ENCODE results near the gene PGA5.
"Not testable (repeated sequence)": the region's sequence is repeated elsewhere in the genome, so short reads cannot be mapped to it uniquely, and the experiment has no call there.

PGA5 gene

DNA sequence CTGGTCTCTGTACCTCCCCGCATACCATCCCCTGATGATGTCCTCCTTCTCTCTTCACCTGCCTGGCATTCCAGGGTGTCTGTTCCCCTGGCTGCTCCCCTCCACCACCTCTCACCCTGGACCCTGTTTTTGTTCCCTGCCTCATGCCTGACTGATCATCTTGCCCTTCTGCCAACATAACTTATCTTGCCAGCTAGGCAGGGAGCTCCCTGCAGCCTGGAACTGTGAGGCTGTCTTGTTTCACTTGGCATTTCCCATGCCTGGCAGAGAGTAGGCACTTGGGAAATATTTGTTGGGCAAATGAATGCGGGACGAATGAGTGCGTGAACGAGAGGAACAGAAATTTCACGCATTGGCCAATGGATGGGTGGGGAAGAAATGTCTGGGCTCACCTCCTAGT lies 11.5 kb upstream of the PGA5 start:
- not testable (repeated sequence) for DNase-seq

- not testable (repeated sequence) for DNase-seq
Observed at GRCh38 chr11:61231033-61231432, 9.9 kb upstream of the PGA5 start.

DNA sequence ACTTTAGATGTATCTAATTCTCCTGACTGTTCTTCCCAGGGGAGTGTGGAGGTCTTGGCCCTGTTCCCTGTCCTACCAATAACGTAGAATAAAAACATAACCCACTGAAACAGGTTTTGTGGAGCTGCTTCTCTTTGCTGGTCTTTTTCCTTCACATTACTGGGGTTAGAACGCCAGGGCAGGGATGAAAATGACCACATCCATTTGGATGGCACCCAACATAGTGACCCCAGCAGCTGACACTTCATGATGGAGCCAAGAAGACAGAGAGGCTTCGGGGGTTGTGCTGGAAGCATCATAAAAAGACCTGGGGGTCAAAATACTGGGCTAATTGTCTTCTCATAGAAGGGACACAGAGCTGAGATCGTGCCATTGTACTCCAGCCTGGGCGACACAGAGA lies 9.4 kb upstream of the PGA5 start:
- not testable (repeated sequence) for DNase-seq

- not testable (repeated sequence) for DNase-seq
Observed at GRCh38 chr11:61232548-61233145, 8.3 kb upstream of the PGA5 start.

GRCh38 chr11:61237130-61237529 lies 3.8 kb upstream of the PGA5 start:
- DNase-seq: not testable (repeated sequence)

DNA sequence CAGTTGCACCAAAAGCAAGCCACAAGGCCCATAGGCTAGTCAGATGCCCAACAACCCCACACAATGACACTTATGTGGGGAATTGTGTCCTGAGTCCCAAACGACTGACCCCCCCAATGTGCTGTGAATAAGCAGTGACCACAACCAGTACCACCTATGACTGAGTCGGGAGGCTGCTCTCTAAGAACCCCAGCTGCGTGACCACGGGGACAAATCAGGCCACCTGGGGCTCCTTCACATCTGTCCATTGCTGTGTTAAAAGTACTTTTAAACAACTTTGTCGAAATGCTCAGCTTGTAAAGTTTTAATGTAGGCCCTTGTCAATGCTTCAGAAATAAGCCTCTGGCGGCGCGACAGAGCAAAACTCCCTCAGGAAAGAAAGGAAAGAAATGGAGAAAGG lies 687 bp upstream of the PGA5 start:
- DNase-seq: not testable (repeated sequence)

DNA sequence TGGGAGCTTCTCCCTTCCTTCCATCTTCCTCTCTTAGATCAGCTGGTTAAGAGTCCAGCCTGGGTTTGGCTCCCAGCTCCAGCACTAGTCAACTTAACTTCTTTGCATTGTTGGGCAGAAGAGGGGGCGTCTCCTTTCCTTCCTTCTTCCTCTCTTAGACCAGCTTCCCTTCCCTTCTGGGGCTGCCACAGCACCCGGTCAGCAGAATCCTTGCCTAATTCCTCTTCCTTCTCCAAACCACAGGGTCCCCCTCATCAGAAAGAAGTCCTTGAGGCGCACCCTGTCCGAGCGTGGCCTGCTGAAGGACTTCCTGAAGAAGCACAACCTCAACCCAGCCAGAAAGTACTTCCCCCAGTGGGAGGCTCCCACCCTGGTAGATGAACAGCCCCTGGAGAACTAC lies 551 bp downstream of the PGA5 start:
- not testable (repeated sequence) for DNase-seq

GRCh38 chr11:61245284-61245964 lies 4.4 kb downstream of the PGA5 start:
- DNase-seq: not testable (repeated sequence)

- not testable (repeated sequence) for DNase-seq
Observed at GRCh38 chr11:61248071-61248470, 7.1 kb downstream of the PGA5 start.

DNA sequence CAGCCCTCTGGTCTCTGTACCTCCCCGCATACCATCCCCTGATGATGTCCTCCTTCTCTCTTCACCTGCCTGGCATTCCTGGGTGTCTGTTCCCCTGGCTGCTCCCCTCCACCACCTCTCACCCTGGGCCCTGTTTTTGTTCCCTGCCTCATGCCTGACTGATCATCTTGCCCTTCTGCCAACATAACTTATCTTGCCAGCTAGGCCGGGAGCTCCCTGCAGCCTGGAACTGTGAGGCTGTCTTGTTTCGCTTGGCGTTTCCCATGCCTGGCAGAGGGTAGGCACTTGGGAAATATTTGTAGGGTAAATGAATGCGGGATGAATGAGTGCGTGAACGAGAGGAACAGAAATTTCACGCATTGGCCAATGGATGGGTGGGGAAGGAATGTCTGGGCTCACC lies 8.2 kb downstream of the PGA5 start:
- not testable (repeated sequence) for DNase-seq

DNA sequence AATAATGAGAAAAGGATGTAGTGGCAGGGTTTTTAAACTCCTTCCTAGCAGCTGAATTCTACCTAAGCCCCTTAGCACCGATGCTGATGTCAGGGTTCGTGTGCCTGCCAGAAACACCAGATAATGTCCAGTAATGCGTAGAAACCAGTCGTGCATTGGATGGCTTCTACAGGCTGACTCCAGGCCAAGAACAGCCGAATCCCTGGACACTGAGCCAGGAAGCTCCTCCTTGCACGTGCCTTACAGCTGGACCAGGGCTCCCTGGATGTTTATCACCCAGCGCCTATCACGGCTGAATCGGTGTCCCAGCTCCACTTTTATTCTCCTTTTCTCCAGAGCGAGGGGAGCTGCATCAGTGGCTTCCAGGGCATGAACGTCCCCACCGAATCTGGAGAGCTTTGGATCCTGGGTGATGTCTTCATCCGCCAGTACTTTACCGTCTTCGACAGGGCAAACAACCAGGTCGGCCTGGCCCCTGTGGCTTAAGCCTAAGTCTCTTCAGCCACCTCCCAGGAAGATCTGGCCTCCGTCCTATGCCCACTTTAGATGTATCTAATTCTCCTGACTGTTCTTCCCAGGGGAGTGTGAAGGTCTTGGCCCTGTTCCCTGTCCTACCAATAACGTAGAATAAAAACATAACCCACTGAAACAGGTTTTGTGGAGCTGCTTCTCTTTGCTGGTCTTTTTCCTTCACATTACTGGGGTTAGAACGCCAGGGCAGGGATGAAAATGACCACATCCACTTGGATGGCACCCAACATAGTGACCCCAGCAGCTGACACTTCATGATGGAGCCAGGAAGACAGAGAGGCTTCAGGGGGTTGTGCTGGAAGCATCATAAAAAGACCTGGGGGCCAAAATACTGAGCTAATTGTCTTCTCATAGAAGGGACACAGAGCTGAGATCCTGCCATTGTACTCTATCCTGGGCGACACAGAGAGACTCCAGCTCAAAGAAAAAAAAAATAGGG lies 10.1 kb downstream of the PGA5 start:
- DNase-seq: not testable (repeated sequence)

DNA sequence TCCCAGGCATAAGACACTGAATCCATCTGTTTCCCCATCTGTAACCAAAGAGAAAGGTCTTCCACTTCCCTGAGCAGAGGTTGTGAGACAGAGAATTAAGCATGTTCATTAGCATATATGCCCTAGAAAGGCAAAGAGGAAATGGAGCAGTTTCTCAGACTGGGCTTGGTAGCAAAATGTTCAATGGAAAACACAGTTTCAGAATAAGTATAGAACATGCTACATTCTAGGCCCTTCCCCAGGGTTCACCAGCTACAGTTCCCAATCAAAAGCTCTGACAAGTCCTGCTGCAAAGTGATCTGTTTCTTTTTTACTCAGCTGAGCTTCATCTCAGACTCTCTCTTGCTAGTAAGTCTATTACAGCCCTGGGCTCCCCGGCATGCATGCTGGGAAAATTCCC lies 11.4 kb downstream of the PGA5 start:
- DNase-seq: not testable (repeated sequence)

- peak; percentile 17 for DNase-seq
Observed at GRCh38 chr11:61254403-61255025, 13.5 kb downstream of the PGA5 start.

GRCh38 chr11:61256710-61257482 lies 15.9 kb downstream of the PGA5 start:
- no peak for DNase-seq

DNA sequence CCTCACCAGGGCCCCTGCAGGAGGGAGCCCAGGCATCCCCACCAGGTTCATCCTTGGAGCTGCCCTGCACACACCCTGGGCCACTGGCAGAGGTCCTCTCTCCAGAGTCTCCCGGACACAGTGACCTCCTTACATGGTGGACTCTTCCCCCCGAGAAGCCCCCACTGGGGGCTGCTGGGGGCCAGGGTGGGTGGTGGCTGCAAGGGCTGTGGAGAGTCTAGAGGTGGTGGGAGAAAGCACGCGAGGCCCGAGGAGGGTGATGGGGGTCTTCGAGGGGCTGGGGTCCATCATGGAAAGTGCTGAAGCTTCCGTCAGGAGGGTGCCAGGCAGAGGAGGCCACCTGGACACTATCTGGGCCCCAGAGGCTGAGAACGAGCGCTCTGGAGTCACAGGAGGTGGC lies 17.6 kb downstream of the PGA5 start:
- DNase-seq: no peak

DNA sequence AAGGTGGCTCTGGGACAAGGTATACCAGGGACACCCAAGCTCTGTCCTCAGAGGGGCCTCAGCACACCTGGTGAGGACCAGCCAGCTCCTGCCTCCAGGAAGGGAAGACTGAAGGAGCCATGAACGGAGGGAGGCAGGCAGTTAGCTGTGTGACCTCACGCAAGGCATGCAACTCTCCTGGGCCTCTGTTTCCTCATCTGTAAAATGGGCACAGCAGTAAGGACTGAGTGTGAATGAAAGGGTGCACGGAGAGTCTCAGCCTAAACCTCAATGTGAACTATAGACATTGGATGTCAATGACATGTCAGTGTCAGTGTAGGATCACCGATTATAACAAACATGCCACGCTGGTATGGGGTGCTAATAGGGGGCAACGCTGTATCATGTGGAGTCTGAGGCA lies 18.4 kb downstream of the PGA5 start:
- no peak for DNase-seq

DNA sequence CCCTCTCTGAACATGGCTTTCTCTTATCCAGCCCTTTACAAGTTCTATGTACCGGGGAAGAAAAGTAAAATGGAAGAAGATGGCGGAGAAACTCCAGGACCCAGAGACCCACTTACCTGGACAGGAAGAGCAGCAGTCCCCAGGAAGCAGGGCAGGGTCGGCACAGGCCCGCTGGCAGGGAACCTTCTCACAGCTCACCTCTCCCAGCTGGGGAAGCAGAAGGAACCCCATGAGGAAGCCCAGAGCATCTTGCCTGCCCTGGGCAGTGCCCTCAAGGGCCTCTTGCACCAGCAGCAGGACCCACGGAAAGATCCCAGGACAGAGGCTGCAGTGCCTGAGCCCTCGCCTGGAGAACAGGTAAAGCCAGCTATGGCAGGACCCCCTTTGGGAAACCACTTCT lies 23.4 kb downstream of the PGA5 start:
- DNase-seq: no peak

DNA sequence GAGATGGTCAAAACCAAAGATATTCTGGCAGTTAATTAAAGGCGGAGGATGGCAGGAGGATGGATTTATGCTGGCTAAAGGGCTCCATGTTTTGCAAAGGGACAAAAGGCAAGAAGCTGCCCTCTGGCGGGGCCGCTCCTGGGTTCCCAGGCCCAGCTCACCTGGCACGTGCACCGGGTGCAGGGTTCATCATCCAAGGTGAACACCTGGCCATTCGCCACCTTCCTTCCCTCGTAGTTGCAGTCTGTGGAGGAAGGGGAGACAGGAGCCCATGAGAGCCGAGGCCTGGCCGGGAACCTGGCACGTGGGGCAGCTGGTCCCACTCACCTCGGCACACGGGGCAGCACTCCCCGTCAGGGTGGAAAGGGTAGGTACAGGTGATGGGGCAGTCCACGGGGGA lies 23.8 kb downstream of the PGA5 start:
- no peak for DNase-seq

- no peak for DNase-seq
Observed at GRCh38 chr11:61265357-61265756, 24.4 kb downstream of the PGA5 start.

DNA sequence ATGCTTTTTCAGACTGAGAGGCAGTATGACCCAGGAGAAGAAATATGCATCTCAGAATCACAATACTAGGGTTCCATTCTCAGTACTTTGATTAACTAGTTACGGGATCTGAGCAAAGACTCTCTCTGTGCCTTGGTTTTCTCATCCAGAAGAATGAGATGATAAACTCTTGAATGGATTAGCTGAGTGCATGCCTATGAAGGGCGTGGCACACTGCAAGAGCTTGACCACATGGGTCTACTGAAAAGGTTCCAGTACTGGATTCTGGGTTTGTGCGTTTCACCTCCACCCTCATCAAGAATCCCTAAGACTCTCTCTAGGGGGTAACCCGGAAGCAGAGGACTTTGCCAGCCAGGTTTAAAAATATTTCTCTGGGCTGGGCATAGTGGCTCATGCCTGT lies 25.6 kb downstream of the PGA5 start:
- no peak for DNase-seq

DNA sequence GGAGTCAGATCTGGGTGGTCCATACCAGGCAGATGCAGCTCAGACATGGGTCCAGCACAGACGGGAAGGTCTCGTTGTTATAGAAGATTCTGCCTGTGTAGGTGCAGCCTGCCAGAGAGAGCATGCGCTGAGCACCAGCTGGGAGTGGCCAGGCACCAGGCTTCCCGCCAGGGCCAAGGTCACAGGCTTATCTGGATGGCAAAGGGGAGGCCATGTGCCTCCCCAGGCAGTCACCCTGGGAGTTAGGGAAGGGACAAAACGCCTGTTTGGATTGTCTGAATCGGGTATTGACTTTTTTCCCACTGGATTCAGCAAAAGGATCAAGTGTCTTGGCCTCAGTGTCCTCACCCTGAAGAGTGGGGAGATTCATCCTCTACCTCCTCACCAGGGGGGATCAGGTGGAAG lies 26.5 kb downstream of the PGA5 start:
- no peak for DNase-seq

GRCh38 chr11:61268588-61269250 lies 27.7 kb downstream of the PGA5 start:
- DNase-seq: no peak

Data from effector CD8-positive, alpha-beta T cell (primary cell).